Cerebellar cortex (tissue), 1 donor: ENCODE measurements around the gene ROPN1.
A peak's percentile ranks its signal among the peaks of the same experiment; 100 is the strongest.

Experiments used
- DNase-seq: peaks from one replicate; pipeline ENCODE4 v3.0.0-alpha.2; 2015; ENCODE audit warnings: low spot score

ROPN1 gene

DNA sequence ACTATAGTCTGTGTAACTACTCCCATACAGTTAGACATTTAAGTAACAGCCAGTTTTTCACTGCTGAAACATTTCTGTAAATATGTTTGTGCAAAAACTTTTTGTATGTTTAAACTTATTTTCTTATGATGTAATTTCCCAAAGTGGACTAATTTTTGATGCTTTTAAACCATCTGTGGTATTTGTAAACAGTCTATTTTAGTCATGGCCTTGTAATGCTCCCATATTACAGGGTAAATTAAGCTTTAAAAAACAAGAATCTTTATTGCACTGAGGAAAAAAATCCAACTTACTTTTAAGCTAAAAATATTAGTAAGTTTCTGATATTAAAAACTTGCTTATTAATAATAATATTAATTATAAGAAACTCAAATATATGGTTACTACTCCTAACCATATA, 44.4 kb downstream of the ROPN1 start:
- DNase-seq = no peak

DNA sequence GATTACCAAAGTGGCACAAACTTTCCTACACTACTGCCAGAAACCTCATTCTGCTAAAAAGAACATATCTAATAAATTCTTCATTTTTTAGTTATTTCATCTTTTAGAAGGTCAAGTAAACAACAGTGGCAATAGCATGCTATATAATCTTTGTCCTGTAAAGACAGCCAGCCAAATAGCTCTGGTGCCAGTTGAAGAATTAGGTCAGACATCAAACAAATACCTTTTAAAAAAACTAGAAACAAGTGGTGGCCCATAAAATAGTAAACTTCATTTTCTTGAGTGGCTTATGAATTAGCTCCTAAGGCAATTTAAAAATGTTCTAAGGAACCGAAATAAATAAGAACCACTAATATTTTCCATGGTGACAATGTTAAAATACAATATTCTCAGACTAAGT, 50.4 kb downstream of the ROPN1 start:
- DNase-seq = no peak

DNA sequence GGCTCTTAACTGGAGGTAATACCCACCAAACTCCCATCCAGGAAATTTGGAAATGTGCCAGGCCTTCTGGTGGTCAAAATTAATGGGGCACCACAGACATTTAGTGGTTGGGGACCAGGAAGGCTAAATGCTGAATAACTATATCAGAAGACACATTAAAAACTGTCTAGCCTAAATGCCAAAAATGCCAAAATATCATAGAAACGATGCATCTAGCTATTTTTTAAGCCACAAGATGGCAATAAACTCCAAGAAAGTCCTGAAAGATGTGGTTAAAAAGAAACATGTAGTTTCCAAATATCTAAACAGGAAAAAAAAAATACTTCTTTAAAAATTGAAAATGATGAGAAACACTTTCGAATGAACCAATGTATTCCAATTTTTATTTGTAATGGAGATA, 50.8 kb downstream of the ROPN1 start:
- peak; percentile 1 for DNase-seq

DNA sequence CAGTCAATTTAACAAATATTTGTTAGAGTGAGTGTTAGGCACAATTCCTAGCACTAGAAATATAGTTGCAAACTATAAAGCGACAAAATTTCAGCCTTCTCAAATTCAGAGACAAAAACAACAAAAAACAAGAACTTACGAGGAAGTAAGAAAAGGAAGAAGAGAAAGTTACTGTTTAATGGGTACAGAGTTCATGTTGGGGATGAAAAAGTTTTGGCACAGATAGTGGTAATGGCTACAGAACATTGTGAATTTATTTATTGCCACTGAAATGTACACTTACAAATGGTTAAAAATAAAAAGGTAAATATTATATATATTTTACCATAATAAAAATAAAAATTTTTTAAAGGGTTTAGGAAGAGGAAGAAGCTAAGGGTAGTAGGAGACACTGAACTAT, 52.2 kb downstream of the ROPN1 start:
- DNase-seq = no peak

DNA sequence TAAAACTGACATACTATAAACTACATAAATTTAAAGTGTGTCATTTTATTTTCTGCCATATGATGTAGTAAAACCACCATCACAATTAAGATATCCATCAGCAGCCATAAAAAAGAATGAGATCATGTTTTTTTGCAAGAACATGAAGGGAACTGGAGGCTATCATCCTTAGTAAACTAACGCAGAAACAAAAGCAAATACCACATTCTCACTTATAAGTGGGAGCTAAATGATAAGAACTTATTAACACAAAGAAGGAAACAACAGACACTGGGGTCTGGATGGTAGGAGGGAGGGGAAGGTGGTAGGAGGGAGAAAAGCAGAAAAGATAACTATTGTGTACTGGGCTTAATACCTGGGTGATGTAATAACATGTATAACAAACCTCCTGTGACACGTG, 55.5 kb downstream of the ROPN1 start:
- no peak for DNase-seq

DNA sequence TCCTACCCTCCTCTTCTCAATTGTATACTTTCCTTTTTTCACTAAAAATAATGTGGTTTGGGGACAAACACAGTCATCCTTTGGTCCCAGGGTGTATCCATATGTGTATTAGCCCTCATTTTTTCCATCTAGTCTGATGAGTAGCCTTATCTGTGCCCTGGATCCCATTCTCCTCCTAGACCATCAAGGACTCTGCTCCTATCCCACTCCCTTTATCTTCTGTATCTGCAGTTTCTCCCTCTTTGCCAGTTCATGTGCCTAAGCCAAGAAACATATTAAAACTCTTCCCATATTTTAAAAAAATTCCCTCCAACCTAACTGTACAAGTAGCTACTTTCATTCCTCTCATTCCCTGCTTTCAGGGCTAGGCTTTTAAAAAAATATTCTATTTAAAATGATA, 56.1 kb downstream of the ROPN1 start:
- no peak for DNase-seq

DNA sequence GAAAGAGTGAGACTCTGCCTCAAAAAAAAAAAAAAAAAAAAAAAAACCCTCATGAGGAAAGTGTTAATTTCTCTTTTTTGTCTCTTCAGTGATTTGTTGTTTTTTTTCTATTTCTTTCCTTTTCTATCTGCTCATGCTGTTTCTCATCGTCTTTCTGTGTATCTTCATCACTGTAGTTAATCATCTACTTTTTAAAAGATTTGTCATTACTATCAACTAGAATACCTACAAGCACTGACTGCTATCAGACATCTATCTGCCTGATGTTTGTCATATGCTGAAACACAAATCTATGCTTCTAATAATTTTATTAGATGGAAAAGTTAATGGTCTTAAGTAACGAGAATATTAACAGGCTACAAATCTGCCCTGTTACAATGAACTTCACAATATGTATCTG, 57.7 kb downstream of the ROPN1 start:
- DNase-seq = no peak

DNA sequence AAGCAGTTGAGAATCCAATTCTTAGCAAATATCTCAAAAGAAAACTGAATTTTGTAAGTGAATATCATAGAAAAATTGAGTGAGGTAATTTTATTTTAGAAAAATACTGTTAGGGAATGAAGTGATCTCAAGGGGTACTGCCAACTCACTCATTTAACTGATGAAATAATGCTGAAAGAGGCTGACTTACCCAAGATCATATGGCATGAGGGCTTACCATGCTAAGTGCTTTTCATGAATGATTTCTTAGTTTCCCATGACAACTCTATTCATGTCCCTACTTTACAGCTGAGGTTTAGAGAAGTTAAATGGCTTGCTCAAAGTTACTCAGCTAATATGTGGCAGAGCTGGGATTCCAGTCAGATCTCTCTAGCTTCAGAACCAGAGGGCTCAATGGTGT, 61.5 kb downstream of the ROPN1 start:
- DNase-seq = no peak

DNA sequence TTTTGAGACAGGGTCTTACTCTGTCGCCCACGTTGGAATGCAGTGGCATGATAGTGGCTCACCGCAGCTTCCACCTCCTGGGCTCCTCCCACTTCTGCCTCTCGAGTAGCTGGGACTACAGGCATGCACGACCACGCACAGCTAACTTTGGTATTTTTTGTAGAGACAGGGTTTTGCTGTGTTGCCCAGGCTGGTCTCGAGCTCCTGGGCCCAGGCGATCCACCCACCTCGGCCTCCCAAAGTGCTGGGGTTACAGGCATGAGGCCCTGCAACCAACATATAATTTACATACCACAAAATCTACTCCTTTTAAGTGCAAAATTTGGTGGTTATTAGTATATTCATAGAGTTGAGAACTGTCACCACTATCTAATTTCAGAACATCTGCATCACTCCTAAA, 62.6 kb downstream of the ROPN1 start:
- no peak for DNase-seq

DNA sequence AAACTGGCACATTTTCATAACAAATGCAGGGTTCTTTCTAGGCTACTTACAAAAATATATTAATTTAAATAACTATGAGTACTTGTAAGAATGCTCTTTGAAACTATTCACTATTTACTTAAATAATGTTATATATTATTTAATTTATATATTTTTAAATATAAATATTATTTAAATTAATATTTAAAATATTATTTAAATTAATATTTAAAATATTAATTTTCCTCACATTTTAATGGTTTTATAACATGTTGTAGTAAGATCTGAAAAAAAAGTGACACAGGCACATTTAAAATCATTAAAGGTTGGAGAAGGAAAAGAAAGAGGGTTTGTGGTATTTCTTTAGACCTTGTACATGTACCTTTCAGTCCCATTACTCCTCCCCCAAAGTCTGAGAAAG, 65.5 kb downstream of the ROPN1 start:
- no peak for DNase-seq

DNA sequence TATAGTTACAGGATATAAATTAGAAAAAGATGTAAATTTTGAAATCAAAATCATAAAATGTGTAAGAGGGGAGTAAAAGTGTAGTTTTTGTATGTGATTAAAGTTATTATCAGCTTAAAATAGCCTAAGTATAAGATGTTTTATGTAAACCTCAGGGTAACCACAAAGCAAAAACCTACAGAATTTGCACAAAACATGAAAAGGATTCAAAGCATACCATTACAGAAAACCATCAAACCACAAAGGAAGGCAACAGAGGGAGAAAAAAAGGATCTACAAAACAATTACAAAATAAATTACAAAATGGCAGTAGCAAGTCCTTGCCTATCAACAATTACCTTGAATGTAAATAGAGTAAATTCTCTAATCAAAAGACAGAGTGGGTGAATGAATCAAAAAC, 71.1 kb downstream of the ROPN1 start:
- DNase-seq = no peak

DNA sequence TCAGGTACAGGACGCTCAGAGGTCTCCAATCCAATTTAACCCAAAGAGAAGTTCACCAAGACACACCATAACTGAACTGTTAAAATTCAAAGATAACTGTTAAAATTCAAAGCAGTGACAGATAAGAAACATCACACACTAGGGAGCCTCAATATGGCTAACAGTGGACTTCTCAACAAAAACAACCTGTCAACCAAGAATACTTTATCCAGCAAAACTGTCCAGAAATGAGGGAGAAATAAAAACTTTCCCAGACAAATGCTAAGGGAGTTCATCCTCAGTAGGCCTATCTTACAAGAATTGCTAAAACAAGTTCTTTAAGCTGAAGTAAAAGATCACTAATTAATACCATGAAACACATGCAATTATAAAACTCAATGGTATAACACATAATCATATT, 71.5 kb downstream of the ROPN1 start:
- DNase-seq = no peak

DNA sequence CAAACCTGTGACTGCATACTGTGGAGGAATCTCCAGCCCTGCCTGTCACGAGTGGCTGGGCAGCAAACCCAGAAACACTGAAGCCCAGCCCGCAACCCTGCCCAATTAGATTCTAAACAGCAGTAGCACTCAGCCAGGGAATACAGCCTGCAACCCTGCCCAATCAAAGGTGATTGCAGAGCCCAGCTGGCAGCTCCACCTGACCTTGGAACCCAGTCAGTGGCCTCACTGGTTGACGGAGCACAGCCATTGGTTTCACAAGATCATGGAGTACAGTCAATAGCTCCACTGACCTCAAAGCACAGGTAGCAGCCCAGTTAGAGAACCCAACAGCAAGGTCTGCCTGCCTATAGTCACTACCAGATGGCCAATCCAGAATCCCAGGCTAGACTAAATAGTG, 72.6 kb downstream of the ROPN1 start:
- DNase-seq = no peak
